Upper lobe of left lung (tissue), 4 donors: ENCODE measurements around the gene TARP.

Source experiments
- CTCF ChIP-seq, 6 experiments: fragments of 450-650 bp in 4 of 6; fragments of 200-600 bp in 2 of 6; sonication (generic) in 2 of 6; IDR thresholded peaks; one replicate each; pipeline ENCODE4 v1.5.1; 2016 to 2019; ENCODE audit warnings: antibody characterized with exemption in 6 of 6
- EP300 ChIP-seq, 4 donors: sonication (generic); formaldehyde crosslinking; IDR thresholded peaks; one replicate each; pipeline ENCODE4 v1.5.1; 2017; ENCODE audit warnings: antibody characterized with exemption in 4 of 4, control low read depth in 2 of 4
- POLR2A ChIP-seq, 4 donors: fragments of 450-650 bp; IDR thresholded peaks; one replicate each; pipeline ENCODE4 v1.5.1; 2016 to 2017; ENCODE audit warnings: antibody characterized with exemption in 4 of 4, mild to moderate bottlenecking in 2 of 4

GRCh38 chr7:38220452-38220851 lies 53.0 kb downstream of the TARP start:
- TF ChIP-seq CTCF (IDR thresholded peaks at IDR 0.05) (no peak), POLR2A (IDR thresholded peaks at IDR 0.05) (no peak), EP300 (IDR thresholded peaks at IDR 0.05) (no peak)
